ENCODE data around the gene GRWD1.
"Not testable (repeated sequence)": the region's sequence is repeated elsewhere in the genome, so short reads cannot be mapped to it uniquely, and the experiment has no call there.

Gene GRWD1

DNA sequence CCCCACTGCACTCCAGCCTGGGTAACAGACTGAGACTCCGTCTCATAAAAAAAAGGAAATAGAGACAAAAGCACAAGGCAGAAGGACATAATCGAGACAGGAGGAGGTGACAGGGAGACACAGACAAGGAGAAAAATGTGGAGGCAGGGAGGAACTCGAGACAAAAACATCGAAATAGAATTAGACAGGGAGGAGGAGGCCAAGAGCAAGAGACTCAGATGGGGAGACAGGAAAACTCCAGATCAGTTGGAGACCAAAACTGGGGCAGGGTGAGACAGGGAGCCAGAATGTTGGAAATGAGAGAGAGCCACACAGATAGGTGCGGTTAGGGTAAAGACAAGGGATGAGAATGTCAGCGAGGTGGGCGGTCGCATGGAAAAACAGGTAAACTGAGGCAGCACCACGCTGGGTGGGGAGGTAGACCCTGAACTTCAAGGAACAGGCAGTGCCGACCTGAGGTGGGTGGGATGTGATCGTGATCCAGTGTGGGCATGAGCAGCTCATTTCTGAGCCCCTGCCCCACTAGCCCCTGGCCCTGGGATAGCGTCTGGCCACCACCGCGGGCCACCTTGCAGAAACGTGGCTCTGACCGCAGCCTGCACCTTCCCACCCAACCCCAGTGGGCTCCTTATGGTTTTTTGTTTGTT is 38.6 kb downstream of the GRWD1 start:
- TF ChIP-seq, protein P1, sequence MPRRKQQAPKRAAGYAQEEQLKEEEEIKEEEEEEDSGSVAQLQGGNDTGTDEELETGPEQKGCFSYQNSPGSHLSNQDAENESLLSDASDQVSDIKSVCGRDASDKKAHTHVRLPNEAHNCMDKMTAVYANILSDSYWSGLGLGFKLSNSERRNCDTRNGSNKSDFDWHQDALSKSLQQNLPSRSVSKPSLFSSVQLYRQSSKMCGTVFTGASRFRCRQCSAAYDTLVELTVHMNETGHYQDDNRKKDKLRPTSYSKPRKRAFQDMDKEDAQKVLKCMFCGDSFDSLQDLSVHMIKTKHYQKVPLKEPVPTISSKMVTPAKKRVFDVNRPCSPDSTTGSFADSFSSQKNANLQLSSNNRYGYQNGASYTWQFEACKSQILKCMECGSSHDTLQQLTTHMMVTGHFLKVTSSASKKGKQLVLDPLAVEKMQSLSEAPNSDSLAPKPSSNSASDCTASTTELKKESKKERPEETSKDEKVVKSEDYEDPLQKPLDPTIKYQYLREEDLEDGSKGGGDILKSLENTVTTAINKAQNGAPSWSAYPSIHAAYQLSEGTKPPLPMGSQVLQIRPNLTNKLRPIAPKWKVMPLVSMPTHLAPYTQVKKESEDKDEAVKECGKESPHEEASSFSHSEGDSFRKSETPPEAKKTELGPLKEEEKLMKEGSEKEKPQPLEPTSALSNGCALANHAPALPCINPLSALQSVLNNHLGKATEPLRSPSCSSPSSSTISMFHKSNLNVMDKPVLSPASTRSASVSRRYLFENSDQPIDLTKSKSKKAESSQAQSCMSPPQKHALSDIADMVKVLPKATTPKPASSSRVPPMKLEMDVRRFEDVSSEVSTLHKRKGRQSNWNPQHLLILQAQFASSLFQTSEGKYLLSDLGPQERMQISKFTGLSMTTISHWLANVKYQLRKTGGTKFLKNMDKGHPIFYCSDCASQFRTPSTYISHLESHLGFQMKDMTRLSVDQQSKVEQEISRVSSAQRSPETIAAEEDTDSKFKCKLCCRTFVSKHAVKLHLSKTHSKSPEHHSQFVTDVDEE (CRISPR knock-in tag; IDR thresholded peaks at IDR 0.05), result no peak
- no peak for TF ChIP-seq ARNTL (CRISPR knock-in tag; IDR thresholded peaks at IDR 0.05; ENCODE audit: borderline replicate concordance, low read depth)
- no peak for TF ChIP-seq ZFP3 (CRISPR knock-in tag; IDR thresholded peaks at IDR 0.05)
- TF ChIP-seq CSDC2 (CRISPR knock-in tag; IDR thresholded peaks at IDR 0.05), result no peak
- TF ChIP-seq PPARA (CRISPR knock-in tag; IDR thresholded peaks at IDR 0.05; ENCODE audit: borderline replicate concordance), result no peak
- ATAC-seq, result no peak

DNA sequence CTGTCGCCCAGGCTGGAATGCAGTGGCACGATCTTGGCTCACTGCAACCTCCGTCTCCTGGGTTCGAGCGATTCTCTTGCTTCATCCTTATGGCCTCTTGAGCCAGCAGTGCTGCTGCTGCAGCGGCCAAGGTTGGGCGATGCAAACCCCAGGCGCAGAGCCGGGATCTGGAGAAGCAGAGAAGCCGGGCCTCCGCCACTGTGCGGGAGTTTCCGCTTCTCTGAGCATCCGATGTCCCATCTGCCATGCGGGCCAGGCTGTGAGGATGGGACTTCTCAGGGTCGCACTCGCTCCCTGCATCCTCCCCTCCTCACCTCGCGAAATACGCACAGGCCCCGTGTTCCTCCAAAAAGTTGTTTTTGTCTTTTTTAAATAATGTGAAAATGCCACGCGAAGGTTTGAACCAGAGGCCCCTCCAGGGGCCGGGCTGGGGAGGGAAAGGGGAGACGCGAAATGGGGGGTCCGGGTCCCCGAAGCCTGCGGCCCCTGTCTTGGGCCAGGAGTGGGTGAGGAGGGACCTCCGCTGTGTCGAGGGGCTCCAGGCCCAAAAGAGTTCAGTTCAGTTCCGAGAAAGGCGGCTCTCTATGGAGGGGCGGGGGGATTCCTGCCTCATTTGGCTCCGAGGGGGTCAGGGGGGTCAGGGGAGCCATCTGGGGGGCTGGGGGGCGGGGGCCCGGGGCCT is 39.3 kb downstream of the GRWD1 start:
- ATAC-seq, result no peak
- TF ChIP-seq ZNF70 (CRISPR knock-in tag; IDR thresholded peaks at IDR 0.05) (no peak), ESRRG (CRISPR knock-in tag; IDR thresholded peaks at IDR 0.05) (no peak), ZNF8 (CRISPR knock-in tag; IDR thresholded peaks at IDR 0.05) (no peak), ZC3H10 (CRISPR knock-in tag; IDR thresholded peaks at IDR 0.05) (no peak), TCF4 (CRISPR knock-in tag; IDR thresholded peaks at IDR 0.05; ENCODE audit: borderline replicate concordance) (no peak), RARB (CRISPR knock-in tag; IDR thresholded peaks at IDR 0.05) (no peak), GLIS3 (CRISPR knock-in tag; IDR thresholded peaks at IDR 0.05) (no peak), TOX (CRISPR knock-in tag; IDR thresholded peaks at IDR 0.05; ENCODE audit: borderline replicate concordance) (no peak), PPARA (CRISPR knock-in tag; IDR thresholded peaks at IDR 0.05; ENCODE audit: borderline replicate concordance) (no peak)
- TF ChIP-seq, protein P2, sequence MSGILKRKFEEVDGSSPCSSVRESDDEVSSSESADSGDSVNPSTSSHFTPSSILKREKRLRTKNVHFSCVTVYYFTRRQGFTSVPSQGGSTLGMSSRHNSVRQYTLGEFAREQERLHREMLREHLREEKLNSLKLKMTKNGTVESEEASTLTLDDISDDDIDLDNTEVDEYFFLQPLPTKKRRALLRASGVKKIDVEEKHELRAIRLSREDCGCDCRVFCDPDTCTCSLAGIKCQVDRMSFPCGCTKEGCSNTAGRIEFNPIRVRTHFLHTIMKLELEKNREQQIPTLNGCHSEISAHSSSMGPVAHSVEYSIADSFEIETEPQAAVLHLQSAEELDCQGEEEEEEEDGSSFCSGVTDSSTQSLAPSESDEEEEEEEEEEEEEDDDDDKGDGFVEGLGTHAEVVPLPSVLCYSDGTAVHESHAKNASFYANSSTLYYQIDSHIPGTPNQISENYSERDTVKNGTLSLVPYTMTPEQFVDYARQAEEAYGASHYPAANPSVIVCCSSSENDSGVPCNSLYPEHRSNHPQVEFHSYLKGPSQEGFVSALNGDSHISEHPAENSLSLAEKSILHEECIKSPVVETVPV (CRISPR knock-in tag; IDR thresholded peaks at IDR 0.05), result no peak
- TF ChIP-seq, protein P3, sequence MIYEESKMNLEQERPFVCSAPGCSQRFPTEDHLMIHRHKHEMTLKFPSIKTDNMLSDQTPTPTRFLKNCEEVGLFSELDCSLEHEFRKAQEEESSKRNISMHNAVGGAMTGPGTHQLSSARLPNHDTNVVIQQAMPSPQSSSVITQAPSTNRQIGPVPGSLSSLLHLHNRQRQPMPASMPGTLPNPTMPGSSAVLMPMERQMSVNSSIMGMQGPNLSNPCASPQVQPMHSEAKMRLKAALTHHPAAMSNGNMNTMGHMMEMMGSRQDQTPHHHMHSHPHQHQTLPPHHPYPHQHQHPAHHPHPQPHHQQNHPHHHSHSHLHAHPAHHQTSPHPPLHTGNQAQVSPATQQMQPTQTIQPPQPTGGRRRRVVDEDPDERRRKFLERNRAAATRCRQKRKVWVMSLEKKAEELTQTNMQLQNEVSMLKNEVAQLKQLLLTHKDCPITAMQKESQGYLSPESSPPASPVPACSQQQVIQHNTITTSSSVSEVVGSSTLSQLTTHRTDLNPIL (CRISPR knock-in tag; IDR thresholded peaks at IDR 0.05; ENCODE audit: low read depth), result no peak
- TF ChIP-seq, protein P1 (CRISPR knock-in tag; IDR thresholded peaks at IDR 0.05), result no peak
- TF ChIP-seq, protein P4, sequence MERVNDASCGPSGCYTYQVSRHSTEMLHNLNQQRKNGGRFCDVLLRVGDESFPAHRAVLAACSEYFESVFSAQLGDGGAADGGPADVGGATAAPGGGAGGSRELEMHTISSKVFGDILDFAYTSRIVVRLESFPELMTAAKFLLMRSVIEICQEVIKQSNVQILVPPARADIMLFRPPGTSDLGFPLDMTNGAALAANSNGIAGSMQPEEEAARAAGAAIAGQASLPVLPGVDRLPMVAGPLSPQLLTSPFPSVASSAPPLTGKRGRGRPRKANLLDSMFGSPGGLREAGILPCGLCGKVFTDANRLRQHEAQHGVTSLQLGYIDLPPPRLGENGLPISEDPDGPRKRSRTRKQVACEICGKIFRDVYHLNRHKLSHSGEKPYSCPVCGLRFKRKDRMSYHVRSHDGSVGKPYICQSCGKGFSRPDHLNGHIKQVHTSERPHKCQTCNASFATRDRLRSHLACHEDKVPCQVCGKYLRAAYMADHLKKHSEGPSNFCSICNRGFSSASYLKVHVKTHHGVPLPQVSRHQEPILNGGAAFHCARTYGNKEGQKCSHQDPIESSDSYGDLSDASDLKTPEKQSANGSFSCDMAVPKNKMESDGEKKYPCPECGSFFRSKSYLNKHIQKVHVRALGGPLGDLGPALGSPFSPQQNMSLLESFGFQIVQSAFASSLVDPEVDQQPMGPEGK (CRISPR knock-in tag; IDR thresholded peaks at IDR 0.05; ENCODE audit: borderline replicate concordance), result no peak

DNA sequence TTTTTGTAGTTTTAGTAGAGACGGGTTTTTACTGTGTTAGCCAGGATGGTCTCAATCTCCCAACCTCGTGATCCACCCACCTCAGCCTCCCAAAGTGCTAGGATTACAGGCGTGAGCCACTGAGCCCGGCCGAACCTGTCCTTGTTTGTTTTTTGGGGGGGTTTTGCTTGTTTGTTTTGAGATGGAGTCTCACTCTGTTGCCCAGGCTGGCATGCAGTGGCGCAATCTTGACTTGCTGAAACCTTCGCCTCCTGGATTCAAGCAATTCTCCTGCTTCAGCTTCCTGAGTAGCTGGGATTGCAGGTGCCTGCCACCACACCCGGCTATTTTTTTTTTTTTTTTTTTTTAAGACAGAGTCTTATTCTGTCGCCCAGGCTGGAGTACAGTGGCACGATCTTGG is 40.9 kb downstream of the GRWD1 start:
- not testable (repeated sequence) for ATAC-seq

DNA sequence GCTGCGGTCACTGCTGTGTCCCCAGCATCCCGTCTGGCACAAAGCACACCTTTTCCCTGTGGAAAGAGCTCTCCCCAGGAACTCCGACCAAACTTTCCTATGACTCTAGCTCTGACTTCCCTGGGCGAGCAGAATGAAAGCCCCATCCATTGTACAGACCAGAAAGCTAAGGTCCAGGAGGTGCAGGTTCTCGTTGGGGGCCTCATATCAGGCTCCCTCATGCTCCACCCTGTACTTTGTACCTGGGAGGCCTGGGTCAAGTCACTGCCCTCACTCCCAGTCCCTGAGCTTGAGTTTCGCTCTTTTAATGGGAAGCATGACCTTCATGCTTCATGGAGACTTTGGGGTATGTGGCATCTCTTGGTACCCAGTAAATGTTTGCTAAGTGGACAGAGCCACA is 41.8 kb downstream of the GRWD1 start:
- peak; percentile 9; the same call in 2 of the 3 replicates for ATAC-seq
- TF ChIP-seq, protein P2 (CRISPR knock-in tag; IDR thresholded peaks at IDR 0.05), result no peak
- no peak for TF ChIP-seq TCF4 (CRISPR knock-in tag; IDR thresholded peaks at IDR 0.05; ENCODE audit: borderline replicate concordance)
- TF ChIP-seq ISL1 (CRISPR knock-in tag; IDR thresholded peaks at IDR 0.05), result no peak
- TF ChIP-seq, protein P3 (CRISPR knock-in tag; IDR thresholded peaks at IDR 0.05; ENCODE audit: low read depth), result no peak; the same call in 1 of the 2 replicates
- no peak for TF ChIP-seq ESRRG (CRISPR knock-in tag; IDR thresholded peaks at IDR 0.05)
- no peak for TF ChIP-seq SNAI2 (CRISPR knock-in tag; IDR thresholded peaks at IDR 0.05)
- TF ChIP-seq ZFP30 (CRISPR knock-in tag; IDR thresholded peaks at IDR 0.05), result no peak
- no peak for TF ChIP-seq ARNTL (CRISPR knock-in tag; IDR thresholded peaks at IDR 0.05; ENCODE audit: borderline replicate concordance, low read depth)
- TF ChIP-seq PPARA (CRISPR knock-in tag; IDR thresholded peaks at IDR 0.05; ENCODE audit: borderline replicate concordance), result no peak
- TF ChIP-seq ZC3H10 (CRISPR knock-in tag; IDR thresholded peaks at IDR 0.05), result no peak

Measured in SK-N-SH treated with all-trans-retinoic acid at 6 μM for 48 hours (cell line).